ENCODE data around the gene TMEM109.

DNA sequence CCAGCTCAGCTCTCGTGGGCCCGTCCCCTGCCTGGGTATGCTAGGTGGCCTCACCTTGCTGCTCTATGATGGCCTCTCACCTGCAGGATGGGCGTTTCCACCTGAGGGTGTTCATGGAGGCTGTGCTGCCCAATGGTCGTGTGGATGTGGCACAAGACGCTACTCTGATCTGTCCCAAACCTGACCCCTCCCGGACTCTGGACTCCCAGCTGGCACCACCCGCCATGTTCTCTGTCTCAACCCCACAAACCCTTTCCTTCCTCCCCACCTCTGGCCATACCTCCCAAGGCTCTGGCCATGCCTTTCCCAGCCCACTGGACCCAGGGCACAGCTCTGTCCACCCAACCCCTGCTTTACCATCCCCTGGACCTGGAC is 44.5 kb upstream of the TMEM109 start:
- TF ChIP-seq, protein P1, sequence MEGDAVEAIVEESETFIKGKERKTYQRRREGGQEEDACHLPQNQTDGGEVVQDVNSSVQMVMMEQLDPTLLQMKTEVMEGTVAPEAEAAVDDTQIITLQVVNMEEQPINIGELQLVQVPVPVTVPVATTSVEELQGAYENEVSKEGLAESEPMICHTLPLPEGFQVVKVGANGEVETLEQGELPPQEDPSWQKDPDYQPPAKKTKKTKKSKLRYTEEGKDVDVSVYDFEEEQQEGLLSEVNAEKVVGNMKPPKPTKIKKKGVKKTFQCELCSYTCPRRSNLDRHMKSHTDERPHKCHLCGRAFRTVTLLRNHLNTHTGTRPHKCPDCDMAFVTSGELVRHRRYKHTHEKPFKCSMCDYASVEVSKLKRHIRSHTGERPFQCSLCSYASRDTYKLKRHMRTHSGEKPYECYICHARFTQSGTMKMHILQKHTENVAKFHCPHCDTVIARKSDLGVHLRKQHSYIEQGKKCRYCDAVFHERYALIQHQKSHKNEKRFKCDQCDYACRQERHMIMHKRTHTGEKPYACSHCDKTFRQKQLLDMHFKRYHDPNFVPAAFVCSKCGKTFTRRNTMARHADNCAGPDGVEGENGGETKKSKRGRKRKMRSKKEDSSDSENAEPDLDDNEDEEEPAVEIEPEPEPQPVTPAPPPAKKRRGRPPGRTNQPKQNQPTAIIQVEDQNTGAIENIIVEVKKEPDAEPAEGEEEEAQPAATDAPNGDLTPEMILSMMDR (conservative IDR thresholded peaks at IDR 0.05 in 1 of 2, IDR thresholded peaks at IDR 0.05 in 1 of 2; ENCODE audit: extremely low read depth in 1 of 2, insufficient read depth in 1 of 2, low read depth in 1 of 2, low read length in 2 of 2) = no peak
- TF ChIP-seq EZH2 (IDR thresholded peaks at IDR 0.05; ENCODE audit: borderline replicate concordance, low read length) = no peak
